NB4 (cell line): ENCODE data around the gene CASP8AP2.
"Not testable (repeated sequence)": the region's sequence is repeated elsewhere in the genome, so short reads cannot be mapped to it uniquely, and the experiment has no call there.

Source experiments
- MYC ChIP-seq: IDR thresholded peaks from 2 replicates; pipeline ENCODE4 v1.6.1; 2011; ENCODE audit warnings: low read depth, low read length
- POLR2A ChIP-seq: IDR thresholded peaks from 2 replicates; pipeline ENCODE4 v1.6.1; 2011; ENCODE audit warnings: mild to moderate bottlenecking; ENCODE audit not compliant: insufficient read length; ENCODE audit errors: extremely low read depth
- TF ChIP-seq, protein P1 (sequence below): IDR thresholded peaks from one replicate; pipeline ENCODE4 v1.5.1; 2012; ENCODE audit warnings: low read depth, low read length
- TF ChIP-seq, protein P2 (sequence below): IDR thresholded peaks from 2 replicates; pipeline ENCODE4 v1.6.1; 2011; ENCODE audit warnings: low read depth, low read length

DNA sequence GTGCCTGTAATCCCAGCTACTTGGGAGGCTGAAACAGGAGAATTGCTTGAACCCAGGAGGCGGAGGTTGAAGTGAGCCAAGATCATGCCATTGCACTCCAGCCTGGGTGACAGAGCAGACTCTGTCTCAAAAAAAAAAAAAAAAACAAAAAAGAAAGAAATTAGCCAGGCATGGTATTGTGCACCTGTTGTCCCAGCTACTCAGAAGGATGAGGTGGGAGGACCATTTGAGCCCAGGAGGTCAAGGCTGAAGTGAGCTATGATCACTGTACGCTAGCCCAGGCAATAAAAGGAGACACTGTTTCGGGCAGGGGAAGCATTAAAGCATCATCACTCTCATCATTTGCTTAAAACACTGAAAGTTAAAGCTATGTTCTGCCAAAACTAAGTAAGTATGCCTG lies 16.3 kb upstream of the CASP8AP2 start:
- TF ChIP-seq, protein P1, sequence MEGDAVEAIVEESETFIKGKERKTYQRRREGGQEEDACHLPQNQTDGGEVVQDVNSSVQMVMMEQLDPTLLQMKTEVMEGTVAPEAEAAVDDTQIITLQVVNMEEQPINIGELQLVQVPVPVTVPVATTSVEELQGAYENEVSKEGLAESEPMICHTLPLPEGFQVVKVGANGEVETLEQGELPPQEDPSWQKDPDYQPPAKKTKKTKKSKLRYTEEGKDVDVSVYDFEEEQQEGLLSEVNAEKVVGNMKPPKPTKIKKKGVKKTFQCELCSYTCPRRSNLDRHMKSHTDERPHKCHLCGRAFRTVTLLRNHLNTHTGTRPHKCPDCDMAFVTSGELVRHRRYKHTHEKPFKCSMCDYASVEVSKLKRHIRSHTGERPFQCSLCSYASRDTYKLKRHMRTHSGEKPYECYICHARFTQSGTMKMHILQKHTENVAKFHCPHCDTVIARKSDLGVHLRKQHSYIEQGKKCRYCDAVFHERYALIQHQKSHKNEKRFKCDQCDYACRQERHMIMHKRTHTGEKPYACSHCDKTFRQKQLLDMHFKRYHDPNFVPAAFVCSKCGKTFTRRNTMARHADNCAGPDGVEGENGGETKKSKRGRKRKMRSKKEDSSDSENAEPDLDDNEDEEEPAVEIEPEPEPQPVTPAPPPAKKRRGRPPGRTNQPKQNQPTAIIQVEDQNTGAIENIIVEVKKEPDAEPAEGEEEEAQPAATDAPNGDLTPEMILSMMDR, result not testable (repeated sequence)
- TF ChIP-seq, protein P2, sequence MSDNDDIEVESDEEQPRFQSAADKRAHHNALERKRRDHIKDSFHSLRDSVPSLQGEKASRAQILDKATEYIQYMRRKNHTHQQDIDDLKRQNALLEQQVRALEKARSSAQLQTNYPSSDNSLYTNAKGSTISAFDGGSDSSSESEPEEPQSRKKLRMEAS, result not testable (repeated sequence)
- TF ChIP-seq POLR2A, MYC: not testable (repeated sequence)
